CD4-positive, alpha-beta memory T cell (primary cell): ENCODE data around the gene PPDPF. TPM values are rescaled to one million over a fixed set of nuclear protein-coding genes. Genes with fewer than 3 reads are reported as not detected.

Experiments used
- CTCF ChIA-PET: fragments of 350-600 bp; sonication (Branson Sonifier 250); formaldehyde crosslinking; loops from one replicate; lab custom pipeline; 2021; ENCODE audit warnings: inconsistent platforms; ENCODE audit not compliant: partially characterized antibody; lab: Charles Lee
- POLR2A ChIA-PET: fragments of 350-600 bp; sonication (Branson Sonifier 250); formaldehyde crosslinking; loops from one replicate; lab custom pipeline; 2021; ENCODE audit not compliant: partially characterized antibody; lab: Charles Lee
- DNase-seq, 5 donors: peaks; one replicate each; pipeline versions ENCODE4 v3.0.0 to v3.0.0-alpha.2; 2020 to 2022; ENCODE audit warnings: mixed read lengths in 1 of 5
- H3K27ac ChIP-seq: one replicate; pipeline ENCODE4 v1.7.0; 2013; ENCODE audit warnings: low read depth, low read length
- H3K27me3 ChIP-seq: 2 replicates; pipeline ENCODE4 v1.7.0; 2013; ENCODE audit warnings: mild to moderate bottlenecking, low read length, moderate library complexity; ENCODE audit not compliant: insufficient read depth
- H3K36me3 ChIP-seq: 2 replicates; pipeline ENCODE4 v1.7.0; 2013; ENCODE audit warnings: mild to moderate bottlenecking, low read length, moderate library complexity; ENCODE audit not compliant: insufficient read depth
- H3K4me1 ChIP-seq: 2 replicates; pipeline ENCODE4 v1.7.0; 2013; ENCODE audit warnings: mild to moderate bottlenecking, low read length, moderate library complexity; ENCODE audit not compliant: insufficient read depth
- H3K4me3 ChIP-seq, 2 donors: one replicate each; pipeline ENCODE4 v1.7.0; 2013; ENCODE audit warnings: low read length in 2 of 2, mild to moderate bottlenecking in 1 of 2
- H3K9me3 ChIP-seq, 2 donors: one replicate each; pipeline ENCODE4 v1.7.0; 2013; ENCODE audit warnings: low read length in 2 of 2, control low read depth in 1 of 2; ENCODE audit not compliant: control insufficient read depth in 1 of 2
- H3K27ac Mint-ChIP-seq, 7 donors: one replicate each; pipeline ENCODE4 v1.8.0; 2020 to 2021; ENCODE audit warnings: mixed read lengths in 7 of 7, mild to moderate bottlenecking in 6 of 7, inconsistent platforms in 3 of 7, moderate library complexity in 3 of 7
- H3K27me3 Mint-ChIP-seq, 2 donors: one replicate each; pipeline ENCODE4 v1.8.0; 2020 to 2021; ENCODE audit warnings: mixed read lengths in 2 of 2
- H3K36me3 Mint-ChIP-seq, 2 donors: one replicate each; pipeline ENCODE4 v1.8.0; 2020 to 2021; ENCODE audit warnings: mixed read lengths in 2 of 2, inconsistent platforms in 1 of 2, mild to moderate bottlenecking in 1 of 2
- H3K4me1 Mint-ChIP-seq, 4 donors: one replicate each; pipeline ENCODE4 v1.8.0; 2020 to 2021; ENCODE audit warnings: mixed read lengths in 4 of 4, mild to moderate bottlenecking in 1 of 4
- H3K4me3 Mint-ChIP-seq, 8 donors: one replicate each; pipeline ENCODE4 v1.8.0; 2020 to 2021; ENCODE audit warnings: mixed read lengths in 8 of 8, mild to moderate bottlenecking in 7 of 8, moderate library complexity in 6 of 8, inconsistent platforms in 3 of 8
- H3K9me3 Mint-ChIP-seq, 8 donors: one replicate each; pipeline ENCODE4 v1.8.0; 2020 to 2021; ENCODE audit warnings: mixed read lengths in 8 of 8, mild to moderate bottlenecking in 5 of 8, inconsistent platforms in 3 of 8, moderate library complexity in 1 of 8
- intact Hi-C: fragments of 100-400 bp; cut with micrococcal nuclease; formaldehyde crosslinking; loops from one replicate; pipeline ENCODE4 v1.15.1; 2023
- polyA plus RNA-seq, 2 donors: library from polyadenylated mRNA; unstranded; fragments of 300-500 nt; fragmentation: Illumina TruSeq; gene quantifications; one replicate each; pipeline ENCODE4 v1.2.3, GENCODE V29; 2021
- total RNA-seq, 2 experiments: library from RNA; stranded (reverse); gene quantifications; one replicate each; pipeline ENCODE4 v1.2.3, GENCODE V29; 2021

The PPDPF gene
- total RNA-seq: 100 to 1,000 TPM; 208 to 229 TPM
- polyA plus RNA-seq: 100 to 1,000 TPM in 1 of 2 donors, 10 to 100 TPM in 1; 29.4 to 152 TPM

GRCh38 chr20:63520504-63520933 is at the start of gene PPDPF:
Gene PPDPF (plus strand): TSS chr20:63520765. CDS start chr20:63521309, 544 bp downstream.
- Histone ChIP-seq H3K4me1 (peaks cover 23% of the 10 kb centered on the region), H3K9me3 (peaks cover 0 to 3% of the 10 kb centered on the region in 2 donors), H3K36me3 (peaks cover 13% of the 10 kb centered on the region), H3K27ac (peak within 1 kb of the TSS; percentile 74), H3K4me3 (peak within 1 kb of the TSS; percentile 77 to 84), H3K27me3 (no peaks in the 10 kb centered on the region)
- H3K4me1 Mint-ChIP-seq: peaks cover 6 to 28% (median 11%) of the 10 kb centered on the region in 4 donors
- POLR2A ChIA-PET: interaction anchor here (0.9 to 6.9 kb wide), 28 partner anchors 8 to 559 kb away, joined by 3 to 84 read pairs (median 6); partner anchors contain the start of genes GMEB2, HELZ2, LIME1 and OPRL1
- peak within 1 kb of the TSS; percentile 80 to 84 (median 82) for H3K4me3 Mint-ChIP-seq
- intact Hi-C loops: loop anchor here (1.0 kb wide), 4 partner anchors 18 to 345 kb away; partner anchors contain the start of gene TPD52L2
- H3K9me3 Mint-ChIP-seq: peaks cover 0 to 7% (median 0%) of the 10 kb centered on the region in 8 donors
- peaks cover 9% of the 10 kb centered on the region in 2 donors for H3K36me3 Mint-ChIP-seq
- CTCF ChIA-PET: interaction anchor here (0.6 to 5.1 kb wide), 3 partner anchors 18 to 459 kb away, joined by 3 to 21 read pairs (median 3); partner anchors contain the start of gene SAMD10
- DNase-seq: peak; percentile 80 to 89 (median 83)
- no peaks in the 10 kb centered on the region for H3K27me3 Mint-ChIP-seq
- peak within 1 kb of the TSS; percentile 57 to 82 (median 74) for H3K27ac Mint-ChIP-seq

- Histone ChIP-seq H3K27me3 (peaks cover 13% of the 10 kb centered on the region), H3K4me1 (peaks cover 5% of the 10 kb centered on the region), H3K27ac (no peak overlapping the region), H3K36me3 (no peaks in the 10 kb centered on the region), H3K9me3 (no peaks in the 10 kb centered on the region), H3K4me3 (no peak overlapping the region)
- H3K9me3 Mint-ChIP-seq: no peaks in the 10 kb centered on the region
- peaks cover 21 to 27% of the 10 kb centered on the region in 2 donors for H3K27me3 Mint-ChIP-seq
- DNase-seq: no peak
- H3K4me1 Mint-ChIP-seq: peaks cover 0 to 8% (median 3%) of the 10 kb centered on the region in 4 donors
- intact Hi-C loops: no loop called here
- ChIA-PET POLR2A (no interaction called here), CTCF (no interaction called here)
- peak overlapping the region in 1 of 8 donors; percentile 25 for H3K4me3 Mint-ChIP-seq
- H3K36me3 Mint-ChIP-seq: no peaks in the 10 kb centered on the region
- no peak overlapping the region for H3K27ac Mint-ChIP-seq
Measured at GRCh38 chr20:63471002-63471716, 49.4 kb upstream of the PPDPF start.

GRCh38 chr20:63471717-63471980 is 48.9 kb upstream of the PPDPF start:
- Histone ChIP-seq H3K27me3 (peaks cover 13% of the 10 kb centered on the region), H3K4me3 (no peak overlapping the region), H3K4me1 (peaks cover 5% of the 10 kb centered on the region), H3K36me3 (no peaks in the 10 kb centered on the region), H3K9me3 (no peaks in the 10 kb centered on the region), H3K27ac (no peak overlapping the region)
- intact Hi-C loops: no loop called here
- Mint-ChIP-seq H3K4me3 (no peak overlapping the region), H3K4me1 (peaks cover 0 to 8% (median 3%) of the 10 kb centered on the region in 4 donors), H3K27me3 (peaks cover 21 to 27% of the 10 kb centered on the region in 2 donors), H3K9me3 (no peaks in the 10 kb centered on the region), H3K27ac (no peak overlapping the region), H3K36me3 (no peaks in the 10 kb centered on the region)
- no peak for DNase-seq
- ChIA-PET POLR2A (no interaction called here), CTCF (no interaction called here)

- H3K9me3 ChIP-seq: no peaks in the 10 kb centered on the region
- H3K27me3 Mint-ChIP-seq: peaks cover 22 to 23% of the 10 kb centered on the region in 2 donors
- peaks cover 13% of the 10 kb centered on the region for H3K27me3 ChIP-seq
- peaks cover 5% of the 10 kb centered on the region for H3K4me1 ChIP-seq
- peaks cover 0 to 8% (median 3%) of the 10 kb centered on the region in 4 donors for H3K4me1 Mint-ChIP-seq
- no peak within 1 kb of the TSS for H3K27ac Mint-ChIP-seq
- H3K4me3 Mint-ChIP-seq: peak within 1 kb of the TSS in 1 of 8 donors; percentile 35
- no peak for DNase-seq
- no peaks in the 10 kb centered on the region for H3K36me3 Mint-ChIP-seq
- intact Hi-C loops: no loop called here
- H3K27ac ChIP-seq: no peak within 1 kb of the TSS
- H3K4me3 ChIP-seq: no peak within 1 kb of the TSS
- no peaks in the 10 kb centered on the region for H3K9me3 Mint-ChIP-seq
- CTCF ChIA-PET: no interaction called here
- POLR2A ChIA-PET: no interaction called here
- no peaks in the 10 kb centered on the region for H3K36me3 ChIP-seq
Measured at GRCh38 chr20:63471981-63472831, 48.4 kb upstream of the PPDPF start, which contains the start of gene KCNQ2. Gene KCNQ2 (minus strand): TSS chr20:63472655. CDS start chr20:63472463, 192 bp downstream.

GRCh38 chr20:63472862-63473390 is 47.6 kb upstream of the PPDPF start:
- intact Hi-C loops: no loop called here
- ChIA-PET CTCF (no interaction called here), POLR2A (no interaction called here)
- peaks cover 0 to 8% (median 3%) of the 10 kb centered on the region in 4 donors for H3K4me1 Mint-ChIP-seq
- no peak overlapping the region for H3K27ac ChIP-seq
- peaks cover 5% of the 10 kb centered on the region for H3K4me1 ChIP-seq
- no peak overlapping the region for H3K27ac Mint-ChIP-seq
- H3K27me3 Mint-ChIP-seq: peaks cover 19 to 22% of the 10 kb centered on the region in 2 donors
- no peaks in the 10 kb centered on the region for H3K9me3 Mint-ChIP-seq
- no peaks in the 10 kb centered on the region for H3K36me3 Mint-ChIP-seq
- H3K36me3 ChIP-seq: no peaks in the 10 kb centered on the region
- H3K27me3 ChIP-seq: peaks cover 13% of the 10 kb centered on the region
- no peak for DNase-seq
- H3K4me3 ChIP-seq: no peak overlapping the region
- no peak overlapping the region for H3K4me3 Mint-ChIP-seq
- no peaks in the 10 kb centered on the region for H3K9me3 ChIP-seq

GRCh38 chr20:63473555-63474449 is 46.8 kb upstream of the PPDPF start:
- H3K27me3 Mint-ChIP-seq: peaks cover 19 to 22% of the 10 kb centered on the region in 2 donors
- H3K27ac Mint-ChIP-seq: no peak overlapping the region
- H3K4me1 Mint-ChIP-seq: peaks cover 0 to 8% (median 3%) of the 10 kb centered on the region in 4 donors
- no peaks in the 10 kb centered on the region for H3K9me3 Mint-ChIP-seq
- intact Hi-C loops: no loop called here
- Histone ChIP-seq H3K4me1 (peaks cover 5% of the 10 kb centered on the region), H3K36me3 (no peaks in the 10 kb centered on the region), H3K27me3 (peaks cover 13% of the 10 kb centered on the region), H3K27ac (no peak overlapping the region), H3K4me3 (no peak overlapping the region), H3K9me3 (no peaks in the 10 kb centered on the region)
- CTCF ChIA-PET: no interaction called here
- H3K36me3 Mint-ChIP-seq: no peaks in the 10 kb centered on the region
- peak overlapping the region in 4 of 8 donors; percentile 2 to 46 (median 8) for H3K4me3 Mint-ChIP-seq
- POLR2A ChIA-PET: no interaction called here
- DNase-seq: no peak
